Esophagus squamous epithelium (tissue), 5 donors: ENCODE results near the gene CFAP74. TPM values are rescaled to one million over a fixed set of nuclear protein-coding genes. Genes with fewer than 3 reads are reported as not detected.

Experiments used
- DNase-seq: peaks from one replicate; lab custom pipeline; 2025; lab: John Stamatoyannopoulos, UW
- H3K27ac ChIP-seq, 4 donors: fragments of 200-600 bp; sonication (generic); one replicate each; pipeline ENCODE4 v1.5.1; 2016 to 2019; ENCODE audit warnings: mild to moderate bottlenecking in 1 of 4
- H3K27me3 ChIP-seq, 4 donors: fragments of 200-600 bp; sonication (generic); 1 replicate in 3 of 4; 2 replicates in 1 of 4; pipeline versions ENCODE4 v1.5.1 to v1.6.0; 2017 to 2021; ENCODE audit warnings: antibody characterized with exemption in 1 of 4
- H3K36me3 ChIP-seq, 3 donors: fragments of 200-600 bp; sonication (generic); one replicate each; pipeline ENCODE4 v1.5.1; 2016 to 2019
- H3K4me1 ChIP-seq, 3 donors: fragments of 200-600 bp; sonication (generic); one replicate each; pipeline ENCODE4 v1.5.1; 2017 to 2019
- H3K4me3 ChIP-seq, 4 donors: fragments of 200-600 bp; sonication (generic); 1 replicate in 3 of 4; 2 replicates in 1 of 4; pipeline ENCODE4 v1.5.1; 2016 to 2019; ENCODE audit warnings: mild to moderate bottlenecking in 2 of 4, moderate library complexity in 1 of 4
- H3K9me3 ChIP-seq, 3 donors: fragments of 200-600 bp; sonication (generic); one replicate each; pipeline ENCODE4 v1.5.1; 2016 to 2019
- CTCF ChIP-seq, 6 experiments: fragments of 450-650 bp in 4 of 6; fragments of 200-600 bp in 2 of 6; sonication (generic) in 2 of 6; IDR thresholded peaks; one replicate each; pipeline ENCODE4 v1.5.1; 2016 to 2019; ENCODE audit warnings: antibody characterized with exemption in 6 of 6, mild to moderate bottlenecking in 4 of 6, moderate library complexity in 4 of 6
- POLR2A ChIP-seq, 4 donors: fragments of 450-650 bp; IDR thresholded peaks; one replicate each; pipeline ENCODE4 v1.6.1; 2017; ENCODE audit warnings: antibody characterized with exemption in 4 of 4, mild to moderate bottlenecking in 4 of 4, moderate library complexity in 3 of 4
- WGBS, 2 donors: methylation state at CpG; one replicate each; pipeline ENCODE4 v1.1.5; 2018; 5-methylcytosine and 5-hydroxymethylcytosine counted together
- intact Hi-C: fragments of 100-400 bp; cut with DNase I; formaldehyde crosslinking; loops from one replicate; pipeline ENCODE4 v1.15.0; 2022
- total RNA-seq, 4 donors: library from RNA; depleted of rRNA; stranded (reverse); fragments of >200 nt; gene quantifications; one replicate each; pipeline ENCODE4 v1.1.0, GENCODE V29; 2016
- donor health status: DM: yes; HTN: yes; CAD: no.

Gene CFAP74
- total RNA-seq, 4 donors from 2014 or later: not detected

- Histone ChIP-seq H3K27ac (peak overlapping the region in 3 of 4 donors; percentile 9 to 63 (median 26)), H3K4me3 (no peak overlapping the region), H3K9me3 (peaks cover 0 to 12% (median 0%) of the 10 kb centered on the region in 3 donors), H3K36me3 (no peaks in the 10 kb centered on the region), H3K27me3 (peaks cover 0 to 66% (median 0%) of the 10 kb centered on the region in 4 donors), H3K4me1 (peaks cover 0 to 12% (median 0%) of the 10 kb centered on the region in 3 donors)
- DNase-seq: no peak
- TF ChIP-seq POLR2A (IDR thresholded peaks at IDR 0.05): no peak
- TF ChIP-seq CTCF (IDR thresholded peaks at IDR 0.05): no peak
- 30 to 48% methylated on average over 2 of the region's 10 CpGs for WGBS, 2 donors
- intact Hi-C loops: no loop called here
Observed at GRCh38 chr1:1969505-1969900, 34.1 kb downstream of the CFAP74 start.

- H3K27ac ChIP-seq: peak overlapping the region in 3 of 4 donors; percentile 9 to 63 (median 26)
- no peaks in the 10 kb centered on the region for H3K36me3 ChIP-seq
- 25 to 83% methylated on average over 1 to 2 of the region's 12 CpGs for WGBS, 2 donors
- no peak overlapping the region for H3K4me3 ChIP-seq
- H3K9me3 ChIP-seq: peaks cover 0 to 12% (median 0%) of the 10 kb centered on the region in 3 donors
- H3K4me1 ChIP-seq: peaks cover 0 to 12% (median 0%) of the 10 kb centered on the region in 3 donors
- no peak for DNase-seq
- intact Hi-C loops: no loop called here
- no peak for TF ChIP-seq CTCF (IDR thresholded peaks at IDR 0.05)
- TF ChIP-seq POLR2A (IDR thresholded peaks at IDR 0.05): no peak
- H3K27me3 ChIP-seq: peaks cover 0 to 65% (median 0%) of the 10 kb centered on the region in 4 donors
Observed at GRCh38 chr1:1968767-1969504, 34.6 kb downstream of the CFAP74 start.

- Histone ChIP-seq H3K27ac (no peak overlapping the region), H3K9me3 (peaks cover 0 to 12% (median 0%) of the 10 kb centered on the region in 3 donors), H3K36me3 (no peaks in the 10 kb centered on the region), H3K4me3 (no peak overlapping the region), H3K27me3 (peaks cover 0 to 54% (median 0%) of the 10 kb centered on the region in 4 donors), H3K4me1 (peaks cover 0 to 12% (median 0%) of the 10 kb centered on the region in 3 donors)
- intact Hi-C loops: no loop called here
- no peak for TF ChIP-seq CTCF (IDR thresholded peaks at IDR 0.05)
- TF ChIP-seq POLR2A (IDR thresholded peaks at IDR 0.05): no peak
- no peak for DNase-seq
- 84% methylated on average over 3 of the region's 3 CpGs for WGBS, 2 donors
Observed at GRCh38 chr1:1967879-1968278, 35.7 kb downstream of the CFAP74 start.

DNA sequence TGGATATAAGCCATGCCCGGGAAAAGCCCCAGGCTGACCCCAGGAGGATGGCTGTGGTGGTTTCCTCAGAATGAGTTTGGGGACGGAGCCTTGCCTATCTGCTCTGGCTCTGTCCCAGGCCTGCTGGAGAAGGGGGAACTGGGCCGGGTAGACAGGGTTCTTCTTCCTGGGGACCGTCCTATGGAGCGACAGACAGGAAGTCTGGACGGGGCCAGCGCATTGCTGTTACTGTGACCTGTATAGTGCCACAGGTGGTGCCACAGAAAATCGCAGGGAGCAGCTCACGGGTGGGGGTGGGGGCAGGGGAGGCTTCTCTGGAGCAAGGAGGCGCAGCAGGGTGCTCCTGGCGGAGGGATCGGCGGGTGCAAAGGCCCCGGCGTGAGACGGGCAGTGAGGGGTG is 36.4 kb downstream of the CFAP74 start:
- H3K27ac ChIP-seq: no peak overlapping the region
- TF ChIP-seq POLR2A (IDR thresholded peaks at IDR 0.05): no peak
- no peak for TF ChIP-seq CTCF (IDR thresholded peaks at IDR 0.05)
- H3K36me3 ChIP-seq: no peaks in the 10 kb centered on the region
- no peak overlapping the region for H3K4me3 ChIP-seq
- H3K9me3 ChIP-seq: peaks cover 0 to 12% (median 0%) of the 10 kb centered on the region in 3 donors
- peaks cover 0 to 50% (median 0%) of the 10 kb centered on the region in 4 donors for H3K27me3 ChIP-seq
- intact Hi-C loops: no loop called here
- 87% methylated on average over 3 of the region's 16 CpGs; no CpG with 5 or more reads in 1 of the 2 donors for WGBS, 2 donors
- peaks cover 0 to 12% (median 0%) of the 10 kb centered on the region in 3 donors for H3K4me1 ChIP-seq
- no peak for DNase-seq

GRCh38 chr1:1966071-1966740 is 37.4 kb downstream of the CFAP74 start:
- intact Hi-C loops: no loop called here

More at GRCh38 chr1:1966071-1966740, 37.4 kb downstream of the CFAP74 start:
- no peak overlapping the region for H3K27ac ChIP-seq
- no peaks in the 10 kb centered on the region for H3K36me3 ChIP-seq
- H3K27me3 ChIP-seq: peaks cover 0 to 49% (median 0%) of the 10 kb centered on the region in 4 donors
- H3K4me1 ChIP-seq: peaks cover 0 to 12% (median 0%) of the 10 kb centered on the region in 3 donors
- peaks cover 0 to 12% (median 0%) of the 10 kb centered on the region in 3 donors for H3K9me3 ChIP-seq
- TF ChIP-seq POLR2A (IDR thresholded peaks at IDR 0.05) (no peak), CTCF (IDR thresholded peaks at IDR 0.05) (no peak)
- 67 to 82% methylated on average over 24 to 30 of the region's 38 CpGs for WGBS, 2 donors
- no peak for DNase-seq
- H3K4me3 ChIP-seq: no peak overlapping the region
